AG10803 (cell line): ENCODE data around the gene DBNDD2.

ENCODE experiments used
- DNase-seq: peaks from one replicate; pipeline ENCODE4 v3.0.0; 2010; ENCODE audit warnings: low read depth
- H3K4me3 ChIP-seq: 2 replicates; pipeline ENCODE4 v1.5.1; 2011; ENCODE audit warnings: mild to moderate bottlenecking, low read length, control low read depth
- CTCF ChIP-seq: conservative IDR thresholded peaks from 2 replicates; pipeline ENCODE4 v1.5.1; 2011; ENCODE audit warnings: mild to moderate bottlenecking, low read length, control low read depth, inconsistent platforms

The DBNDD2 gene

GRCh38 chr20:45365444-45365970 lies 42.6 kb upstream of the DBNDD2 start:
- DNase-seq, result no peak
- no peak for TF ChIP-seq CTCF
- H3K4me3 ChIP-seq, result no peak overlapping the region

GRCh38 chr20:45366192-45366591 lies 41.9 kb upstream of the DBNDD2 start:
- H3K4me3 ChIP-seq, result no peak overlapping the region
- TF ChIP-seq CTCF, result no peak
- no peak for DNase-seq

GRCh38 chr20:45366631-45367030 lies 41.5 kb upstream of the DBNDD2 start:
- no peak for TF ChIP-seq CTCF
- no peak for DNase-seq
- H3K4me3 ChIP-seq, result no peak overlapping the region

- no peak for TF ChIP-seq CTCF
- no peak overlapping the region for H3K4me3 ChIP-seq
- DNase-seq, result no peak
Measured at GRCh38 chr20:45367126-45367525, 41.0 kb upstream of the DBNDD2 start.

GRCh38 chr20:45368221-45368980 lies 39.7 kb upstream of the DBNDD2 start:
- no peak for DNase-seq
- TF ChIP-seq CTCF, result no peak
- H3K4me3 ChIP-seq, result no peak overlapping the region

- H3K4me3 ChIP-seq, result no peak overlapping the region
- TF ChIP-seq CTCF, result no peak
- DNase-seq, result no peak
Measured at GRCh38 chr20:45370571-45371160, 37.4 kb upstream of the DBNDD2 start.

- no peak for DNase-seq
- no peak overlapping the region for H3K4me3 ChIP-seq
- no peak for TF ChIP-seq CTCF
Measured at GRCh38 chr20:45372241-45372640, 35.8 kb upstream of the DBNDD2 start.
